MM.1S (cell line): ENCODE data around the gene NSD2.

ENCODE experiments used
- DNase-seq: peaks from one replicate; pipeline ENCODE4 v3.0.0-alpha.2; 2015
- H2AFZ ChIP-seq: fragments of 300-600 bp; sonication (generic); 2 replicates; pipeline ENCODE4 v1.6.0; 2016; ENCODE audit warnings: antibody characterized with exemption, low read length
- H3F3A ChIP-seq: fragments of 300-600 bp; sonication (generic); 2 replicates; pipeline ENCODE4 v1.6.1; 2016; ENCODE audit warnings: mild to moderate bottlenecking, antibody characterized with exemption, low read length, moderate library complexity, mixed read lengths; ENCODE audit not compliant: insufficient read depth
- H3K27ac ChIP-seq: fragments of 300-600 bp; sonication (generic); 2 replicates; pipeline ENCODE4 v1.5.1; 2016; ENCODE audit warnings: mild to moderate bottlenecking, low read length
- H3K27me3 ChIP-seq: fragments of 300-600 bp; sonication (generic); replicated peaks from 2 replicates; pipeline ENCODE4 v1.6.0; 2016; ENCODE audit warnings: low read length; ENCODE audit not compliant: insufficient read depth
- H3K36me3 ChIP-seq: fragments of 300-600 bp; sonication (generic); replicated peaks from 2 replicates; pipeline ENCODE4 v1.6.1; 2016; ENCODE audit warnings: mild to moderate bottlenecking, low read length, mixed read lengths; ENCODE audit not compliant: insufficient read depth
- H3K4me1 ChIP-seq: fragments of 300-600 bp; sonication (generic); 2 replicates; pipeline ENCODE4 v1.6.1; 2016; ENCODE audit warnings: low read length, mixed read lengths
- H3K4me2 ChIP-seq: fragments of 300-600 bp; sonication (generic); 2 replicates; pipeline ENCODE4 v1.6.0; 2016; ENCODE audit warnings: low read depth, low read length
- H3K4me3 ChIP-seq: fragments of 300-600 bp; sonication (generic); 2 replicates; pipeline ENCODE4 v1.5.1; 2016; ENCODE audit warnings: low read length, mixed read lengths
- H3K79me2 ChIP-seq: fragments of 300-600 bp; sonication (generic); 2 replicates; pipeline ENCODE4 v1.6.1; 2016; ENCODE audit warnings: mixed run types, low read length, mixed read lengths
- H3K9ac ChIP-seq: fragments of 300-600 bp; sonication (generic); 2 replicates; pipeline ENCODE4 v1.6.1; 2016; ENCODE audit warnings: low read length, mixed read lengths
- H3K9me2 ChIP-seq: fragments of 300-600 bp; sonication (generic); replicated peaks from 2 replicates; pipeline ENCODE4 v1.6.1; 2016; ENCODE audit warnings: mild to moderate bottlenecking, low read length, mixed read lengths; ENCODE audit not compliant: insufficient read depth
- H3K9me3 ChIP-seq: fragments of 300-600 bp; sonication (generic); replicated peaks from 2 replicates; pipeline ENCODE4 v1.6.1; 2016; ENCODE audit warnings: mild to moderate bottlenecking, low read length, mixed read lengths; ENCODE audit not compliant: insufficient read depth
- H4K20me1 ChIP-seq: fragments of 300-600 bp; sonication (generic); 2 replicates; pipeline ENCODE4 v1.6.1; 2016; ENCODE audit warnings: mild to moderate bottlenecking, low read length, moderate library complexity, mixed read lengths; ENCODE audit not compliant: insufficient read depth
- CTCF ChIP-seq: fragments of 300-600 bp; sonication (generic); IDR thresholded peaks from 2 replicates; pipeline ENCODE4 v1.5.1; 2016; ENCODE audit warnings: antibody characterized with exemption, low read length, mixed read lengths
- EZH2 ChIP-seq: fragments of 300-600 bp; sonication (generic); optimal IDR thresholded peaks from 2 replicates; pipeline ENCODE3; 2017; ENCODE audit warnings: low read depth, mild to moderate bottlenecking, antibody characterized with exemption, low read length, mixed read lengths
- EZH2phosphoT487 ChIP-seq: fragments of 300-600 bp; sonication (generic); IDR thresholded peaks from 2 replicates; pipeline ENCODE4 v1.6.1; 2018; ENCODE audit warnings: antibody characterized with exemption, low read length

NSD2 gene

DNA sequence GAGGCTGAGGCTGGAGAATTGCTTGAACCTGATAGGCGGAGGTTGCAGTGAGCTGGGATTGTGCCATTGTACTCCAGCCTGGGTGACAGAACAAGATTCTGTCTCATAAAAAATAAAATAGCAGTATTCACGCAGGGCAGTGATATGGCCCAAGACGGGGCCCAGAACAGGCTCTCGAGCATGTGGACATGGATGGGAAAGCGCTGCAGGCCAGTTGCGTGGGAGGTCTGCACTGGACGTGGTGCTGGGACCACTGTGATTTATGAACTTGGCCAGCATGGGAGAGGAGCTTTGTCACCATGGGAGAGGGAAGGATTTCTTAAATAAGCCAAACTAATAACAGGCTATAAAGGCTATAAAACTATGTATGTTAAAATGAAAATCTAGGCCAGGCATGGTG lies 51.6 kb downstream of the NSD2 start:
- Histone ChIP-seq H3F3A (no peaks in the 10 kb centered on the region), H3K79me2 (peaks cover 84% of the 10 kb centered on the region), H4K20me1 (no peaks in the 10 kb centered on the region), H3K9ac (no peak overlapping the region), H3K27me3 (no peaks in the 10 kb centered on the region), H3K27ac (no peak overlapping the region), H3K4me1 (no peaks in the 10 kb centered on the region), H3K4me2 (no peak overlapping the region), H2AFZ (no peak overlapping the region), H3K36me3 (peaks cover 12% of the 10 kb centered on the region), H3K4me3 (no peak overlapping the region), H3K9me3 (no peaks in the 10 kb centered on the region), H3K9me2 (no peaks in the 10 kb centered on the region)
- DNase-seq = no peak
- TF ChIP-seq CTCF (no peak), EZH2 (no peak), EZH2phosphoT487 (no peak)

- Histone ChIP-seq H3F3A (no peaks in the 10 kb centered on the region), H3K27me3 (no peaks in the 10 kb centered on the region), H3K27ac (no peak overlapping the region), H3K9me2 (no peaks in the 10 kb centered on the region), H3K9ac (no peak overlapping the region), H3K9me3 (no peaks in the 10 kb centered on the region), H2AFZ (no peak overlapping the region), H3K4me2 (no peak overlapping the region), H4K20me1 (no peaks in the 10 kb centered on the region), H3K36me3 (no peaks in the 10 kb centered on the region; the same call in none of the 2 replicates), H3K79me2 (peaks cover 73% of the 10 kb centered on the region), H3K4me1 (no peaks in the 10 kb centered on the region), H3K4me3 (no peak overlapping the region)
- TF ChIP-seq CTCF (no peak), EZH2phosphoT487 (no peak), EZH2 (no peak)
- no peak for DNase-seq
Measured at GRCh38 chr4:1927675-1928074, 56.5 kb downstream of the NSD2 start.

DNA sequence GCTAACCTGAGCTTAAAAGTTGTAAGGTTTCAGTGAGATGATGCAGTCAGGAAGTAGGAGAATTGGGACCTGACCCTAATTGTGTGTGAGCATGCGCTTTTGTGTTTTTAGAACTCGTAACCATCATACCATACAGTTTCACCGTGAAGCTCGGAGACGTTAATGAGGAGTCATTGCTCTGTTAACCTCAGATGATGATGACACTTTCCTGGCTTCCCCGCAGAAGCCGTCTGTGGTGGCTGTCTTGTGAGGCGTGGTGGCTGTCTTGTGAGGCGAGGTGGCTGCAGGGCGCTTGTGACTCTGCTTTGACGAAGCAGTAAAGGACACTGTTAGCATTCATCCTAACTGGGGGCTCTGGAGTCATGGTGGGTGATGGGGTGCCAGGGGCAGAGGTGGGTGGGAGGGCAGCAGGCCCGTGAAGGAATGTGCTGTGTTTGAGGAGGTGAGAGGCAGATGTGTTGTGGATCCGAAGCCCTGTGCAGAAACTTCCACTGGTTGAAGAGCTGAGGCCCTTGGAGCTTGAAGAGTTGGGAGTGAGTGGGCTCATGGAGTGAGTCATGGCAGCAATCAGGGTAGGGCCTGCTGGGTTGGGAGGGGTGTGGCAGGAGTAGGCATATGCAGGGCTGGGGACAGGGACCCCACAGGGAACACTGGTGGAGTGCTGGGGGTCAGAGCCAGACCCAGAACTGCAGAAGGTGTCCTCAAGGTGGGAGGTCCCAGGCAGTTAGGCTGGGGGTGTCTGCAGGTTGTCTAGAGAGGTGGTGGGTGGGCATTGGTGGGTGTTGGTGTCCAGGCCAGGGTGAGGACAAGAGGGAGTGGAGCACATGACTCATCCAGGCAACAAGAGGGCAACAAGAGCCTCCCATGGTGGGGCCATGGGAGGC lies 57.4 kb downstream of the NSD2 start:
- Histone ChIP-seq H4K20me1 (no peaks in the 10 kb centered on the region), H2AFZ (no peak overlapping the region), H3K9me3 (no peaks in the 10 kb centered on the region), H3K9me2 (no peaks in the 10 kb centered on the region), H3K9ac (no peak overlapping the region), H3K4me1 (no peaks in the 10 kb centered on the region), H3K27me3 (no peaks in the 10 kb centered on the region), H3K79me2 (peaks cover 68% of the 10 kb centered on the region), H3K27ac (no peak overlapping the region), H3F3A (no peaks in the 10 kb centered on the region), H3K36me3 (no peaks in the 10 kb centered on the region; the same call in none of the 2 replicates), H3K4me2 (no peak overlapping the region), H3K4me3 (no peak overlapping the region)
- no peak for DNase-seq
- TF ChIP-seq CTCF = no peak
- no peak for TF ChIP-seq EZH2phosphoT487
- TF ChIP-seq EZH2 = no peak
